ENCODE measurements around the gene SYT14. TPM values are rescaled to one million over a fixed set of nuclear protein-coding genes. Genes with fewer than 3 reads are reported as not detected.

Gene SYT14
- polyA plus RNA-seq, 2 of the 4 experiments (the other 2 are of a cell fraction), result 0.01 to 0.06 TPM

DNA sequence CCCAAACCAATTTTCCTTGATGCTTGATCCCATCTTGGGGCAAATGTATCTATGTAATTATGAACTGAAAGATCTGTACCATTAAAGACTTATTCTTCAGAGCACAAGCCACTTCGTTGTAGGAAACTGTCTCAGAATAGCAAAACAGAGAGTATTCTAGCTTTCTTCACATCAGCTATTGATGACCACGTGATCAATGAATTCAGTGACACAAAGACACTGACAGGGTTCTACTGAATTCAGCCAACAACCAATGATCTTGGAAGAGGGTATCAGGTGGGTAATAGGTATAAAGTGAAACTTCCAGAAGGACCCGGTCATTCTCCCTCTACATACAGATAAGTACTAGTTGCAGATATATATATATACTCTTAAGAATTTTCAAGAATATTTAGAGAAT lies 260.8 kb downstream of the SYT14 start:
- H3K4me2 ChIP-seq, result no peak overlapping the region
- H3K4me1 ChIP-seq, result peaks cover 7% of the 10 kb centered on the region; the same call in 2 of the 3 replicates
- WGBS (ENCODE audit: missing lambda C conversion rate), result 45% methylated on average over 3 of the region's 3 CpGs
- H3K4me3 ChIP-seq, result no peak overlapping the region
- ATAC-seq, result no peak
- FAIRE-seq, result no peak
- peaks cover 13% of the 10 kb centered on the region for H3K9me3 ChIP-seq
- TF ChIP-seq KDM5A (IDR thresholded peaks at IDR 0.05) (no peak), NR3C1 (IDR thresholded peaks at IDR 0.05) (no peak)
- TF ChIP-seq, protein P1, sequence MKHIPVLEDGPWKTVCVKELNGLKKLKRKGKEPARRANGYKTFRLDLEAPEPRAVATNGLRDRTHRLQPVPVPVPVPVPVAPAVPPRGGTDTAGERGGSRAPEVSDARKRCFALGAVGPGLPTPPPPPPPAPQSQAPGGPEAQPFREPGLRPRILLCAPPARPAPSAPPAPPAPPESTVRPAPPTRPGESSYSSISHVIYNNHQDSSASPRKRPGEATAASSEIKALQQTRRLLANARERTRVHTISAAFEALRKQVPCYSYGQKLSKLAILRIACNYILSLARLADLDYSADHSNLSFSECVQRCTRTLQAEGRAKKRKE (CRISPR knock-in tag; IDR thresholded peaks at IDR 0.05; ENCODE audit: low read depth), result no peak
- no peak for DNase-seq (ENCODE audit: low read depth in 1 of 2, low spot score in 1 of 2)
- POLR2A ChIA-PET, result no interaction called here
- no peak overlapping the region for H3K27ac ChIP-seq
- CTCF ChIA-PET, result interaction anchor here (0.6 to 1.5 kb wide), 3 partner anchors 12 to 346 kb away, joined by 3 read pairs; no protein-coding TSS in a partner anchor

DNA sequence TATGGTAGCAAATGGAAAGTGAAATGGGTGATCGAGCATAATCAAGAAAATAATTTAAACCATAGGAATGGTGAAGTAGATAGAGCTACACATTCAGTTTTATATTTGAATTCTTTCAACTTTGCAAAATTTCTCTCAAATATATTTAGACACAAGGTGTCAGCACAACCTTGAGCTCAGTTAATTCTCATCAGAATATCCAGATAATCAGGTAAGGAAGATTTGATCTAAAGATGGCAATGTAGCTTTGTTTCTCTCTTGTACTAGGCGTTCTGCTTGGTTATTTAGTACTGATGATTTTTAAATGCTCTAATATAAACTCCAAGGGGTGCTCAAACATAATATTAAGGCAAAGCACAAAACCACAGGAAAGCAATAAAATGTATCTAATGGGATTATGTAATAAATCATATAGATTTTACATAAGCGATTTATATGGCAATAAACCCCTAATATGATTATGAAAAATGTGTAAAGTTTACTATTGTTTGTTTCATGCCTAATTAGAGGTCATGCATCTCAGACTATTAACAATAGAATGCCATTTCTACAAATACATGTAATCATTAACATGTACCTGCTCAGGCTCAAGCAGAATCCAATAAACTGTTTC lies 262.2 kb downstream of the SYT14 start:
- no peak overlapping the region for H3K27ac ChIP-seq
- FAIRE-seq (no peak), ATAC-seq (no peak), DNase-seq (ENCODE audit: low read depth in 1 of 2, low spot score in 1 of 2) (no peak)
- ChIA-PET POLR2A (no interaction called here), CTCF (no interaction called here)
- H3K4me3 ChIP-seq, result no peak overlapping the region
- H3K4me1 ChIP-seq, result peaks cover 7% of the 10 kb centered on the region; the same call in 2 of the 3 replicates
- 25% methylated on average over 3 of the region's 3 CpGs for WGBS (ENCODE audit: missing lambda C conversion rate)
- no peak for TF ChIP-seq HOXB13 (CRISPR knock-in tag; IDR thresholded peaks at IDR 0.05; ENCODE audit: low read depth)
- TF ChIP-seq, protein P2, sequence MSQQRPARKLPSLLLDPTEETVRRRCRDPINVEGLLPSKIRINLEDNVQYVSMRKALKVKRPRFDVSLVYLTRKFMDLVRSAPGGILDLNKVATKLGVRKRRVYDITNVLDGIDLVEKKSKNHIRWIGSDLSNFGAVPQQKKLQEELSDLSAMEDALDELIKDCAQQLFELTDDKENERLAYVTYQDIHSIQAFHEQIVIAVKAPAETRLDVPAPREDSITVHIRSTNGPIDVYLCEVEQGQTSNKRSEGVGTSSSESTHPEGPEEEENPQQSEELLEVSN (IDR thresholded peaks at IDR 0.05; ENCODE audit: borderline replicate concordance, low read depth), result no peak
- TF ChIP-seq HDAC2 (IDR thresholded peaks at IDR 0.05), result no peak
- TF ChIP-seq KDM1A (IDR thresholded peaks at IDR 0.05; ENCODE audit: low read depth), result no peak
- no peak for TF ChIP-seq CBX8 (IDR thresholded peaks at IDR 0.05)
- no peak for TF ChIP-seq EHMT2 (IDR thresholded peaks at IDR 0.05; ENCODE audit: low read depth)
- TF ChIP-seq FOSL2 (IDR thresholded peaks at IDR 0.05), result no peak
- TF ChIP-seq FOSL2 (CRISPR knock-in tag; IDR thresholded peaks at IDR 0.05), result no peak
- no peak for TF ChIP-seq EHF (CRISPR knock-in tag; IDR thresholded peaks at IDR 0.05)
- TF ChIP-seq ELK1 (IDR thresholded peaks at IDR 0.05; ENCODE audit: low read depth, low read length), result no peak
- TF ChIP-seq ZNF302 (CRISPR knock-in tag; IDR thresholded peaks at IDR 0.05), result no peak
- TF ChIP-seq NPAS2 (CRISPR knock-in tag; IDR thresholded peaks at IDR 0.05; ENCODE audit: borderline replicate concordance), result no peak
- 0 out of 3 replicates have a peak, but pooled peaks have one; percentile 11 for TF ChIP-seq SMC3 (IDR thresholded peaks at IDR 0.05)
- 0 out of 5 replicates have a peak, but pooled peaks have one; percentile 13 to 14 for TF ChIP-seq RAD21 (conservative IDR thresholded peaks at IDR 0.05 in 1 of 2, IDR thresholded peaks at IDR 0.05 in 1 of 2)
- no peak overlapping the region for H3K4me2 ChIP-seq
- peaks cover 13% of the 10 kb centered on the region for H3K9me3 ChIP-seq

- no peak for ATAC-seq
- Histone ChIP-seq H3K4me2 (no peak overlapping the region), H3K4me1 (peaks cover 7% of the 10 kb centered on the region; the same call in 2 of the 3 replicates), H3K27ac (no peak overlapping the region), H3K9me3 (0 out of 3 replicates have a peak, but pooled peaks cover 3% of the 10 kb centered on the region), H3K4me3 (no peak overlapping the region)
- FAIRE-seq, result no peak
- 41% methylated on average over 3 of the region's 3 CpGs for WGBS (ENCODE audit: missing lambda C conversion rate)
- ChIA-PET CTCF (no interaction called here), POLR2A (no interaction called here)
- no peak for DNase-seq (ENCODE audit: low read depth in 1 of 2, low spot score in 1 of 2)
- TF ChIP-seq HMGXB4 (CRISPR knock-in tag; IDR thresholded peaks at IDR 0.05; ENCODE audit: borderline replicate concordance) (no peak), HOXB5 (CRISPR knock-in tag; IDR thresholded peaks at IDR 0.05) (no peak), MAFK (IDR thresholded peaks at IDR 0.05; ENCODE audit: partially characterized antibody) (no peak), NR3C1 (IDR thresholded peaks at IDR 0.05) (no peak), RCOR1 (IDR thresholded peaks at IDR 0.05; ENCODE audit: low read depth, low read length) (no peak), ZFP36 (IDR thresholded peaks at IDR 0.05; ENCODE audit: borderline replicate concordance, partially characterized antibody) (no peak), ZSCAN20 (CRISPR knock-in tag; IDR thresholded peaks at IDR 0.05) (no peak), CHD4 (IDR thresholded peaks at IDR 0.05; ENCODE audit: borderline replicate concordance) (no peak), RAD21 (conservative IDR thresholded peaks at IDR 0.05 in 1 of 2, IDR thresholded peaks at IDR 0.05 in 1 of 2) (no peak), HOXA7 (CRISPR knock-in tag; IDR thresholded peaks at IDR 0.05) (no peak), ZNF302 (CRISPR knock-in tag; IDR thresholded peaks at IDR 0.05) (no peak), HEYL (CRISPR knock-in tag; IDR thresholded peaks at IDR 0.05) (no peak), RFX5 (IDR thresholded peaks at IDR 0.05) (no peak)
- TF ChIP-seq, protein P3, sequence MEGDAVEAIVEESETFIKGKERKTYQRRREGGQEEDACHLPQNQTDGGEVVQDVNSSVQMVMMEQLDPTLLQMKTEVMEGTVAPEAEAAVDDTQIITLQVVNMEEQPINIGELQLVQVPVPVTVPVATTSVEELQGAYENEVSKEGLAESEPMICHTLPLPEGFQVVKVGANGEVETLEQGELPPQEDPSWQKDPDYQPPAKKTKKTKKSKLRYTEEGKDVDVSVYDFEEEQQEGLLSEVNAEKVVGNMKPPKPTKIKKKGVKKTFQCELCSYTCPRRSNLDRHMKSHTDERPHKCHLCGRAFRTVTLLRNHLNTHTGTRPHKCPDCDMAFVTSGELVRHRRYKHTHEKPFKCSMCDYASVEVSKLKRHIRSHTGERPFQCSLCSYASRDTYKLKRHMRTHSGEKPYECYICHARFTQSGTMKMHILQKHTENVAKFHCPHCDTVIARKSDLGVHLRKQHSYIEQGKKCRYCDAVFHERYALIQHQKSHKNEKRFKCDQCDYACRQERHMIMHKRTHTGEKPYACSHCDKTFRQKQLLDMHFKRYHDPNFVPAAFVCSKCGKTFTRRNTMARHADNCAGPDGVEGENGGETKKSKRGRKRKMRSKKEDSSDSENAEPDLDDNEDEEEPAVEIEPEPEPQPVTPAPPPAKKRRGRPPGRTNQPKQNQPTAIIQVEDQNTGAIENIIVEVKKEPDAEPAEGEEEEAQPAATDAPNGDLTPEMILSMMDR (IDR thresholded peaks at IDR 0.05), result no peak
Observed at GRCh38 chr1:210201681-210202080, 263.7 kb downstream of the SYT14 start.
